ENCODE data around the gene PLEKHO2. TPM values are rescaled to one million over a fixed set of nuclear protein-coding genes. Genes with fewer than 3 reads are reported as not detected.
"Not testable (repeated sequence)": the region's sequence is repeated elsewhere in the genome, so short reads cannot be mapped to it uniquely, and the experiment has no call there.

Gene PLEKHO2
- total RNA-seq, 2 experiments from 2014 or later, result 12.0 to 24.5 TPM

GRCh38 chr15:64798905-64799304 lies 42.8 kb upstream of the PLEKHO2 start:
- H3K36me3 ChIP-seq (ENCODE audit: insufficient read depth, low read length); H2AFZ ChIP-seq (ENCODE audit: low read length); intact Hi-C loops (cut with micrococcal nuclease; ENCODE audit: unreplicated experiment); H3K4me3 ChIP-seq (ENCODE audit: low read depth, low read length, poor library complexity, severe bottlenecking); H3K9me2 ChIP-seq (ENCODE audit: insufficient read depth, low read length); H3K79me2 ChIP-seq (ENCODE audit: insufficient read depth, low read depth, low read length); DNase-seq (ENCODE audit: low spot score); POLR2A ChIA-PET; H3K9me3 ChIP-seq (ENCODE audit: low read length); BruUV-seq (replicated peaks); H3K4me2 ChIP-seq (ENCODE audit: low read length); CTCF ChIA-PET (ENCODE audit: unreplicated experiment); H3K27ac ChIP-seq (ENCODE audit: low read depth, low read length, poor library complexity, severe bottlenecking); H3K4me1 ChIP-seq (ENCODE audit: insufficient read depth, low read length, poor library complexity, severe bottlenecking); H4K20me1 ChIP-seq (ENCODE audit: insufficient read depth, low read length): not testable (repeated sequence)

- no TSS peak for BruUV-seq (replicated peaks)
- Histone ChIP-seq H2AFZ (ENCODE audit: low read length) (no peak overlapping the region), H3K9me3 (ENCODE audit: low read length) (no peaks in the 10 kb centered on the region), H3K36me3 (ENCODE audit: insufficient read depth, low read length) (no peaks in the 10 kb centered on the region), H4K20me1 (ENCODE audit: insufficient read depth, low read length) (no peaks in the 10 kb centered on the region), H3K4me3 (ENCODE audit: low read depth, low read length, poor library complexity, severe bottlenecking) (no peak overlapping the region), H3K9me2 (ENCODE audit: insufficient read depth, low read length) (no peaks in the 10 kb centered on the region), H3K79me2 (ENCODE audit: insufficient read depth, low read depth, low read length) (no peaks in the 10 kb centered on the region), H3K4me2 (ENCODE audit: low read length) (no peak overlapping the region), H3K27ac (ENCODE audit: low read depth, low read length, poor library complexity, severe bottlenecking) (no peak overlapping the region), H3K4me1 (ENCODE audit: insufficient read depth, low read length, poor library complexity, severe bottlenecking) (no peaks in the 10 kb centered on the region)
- POLR2A ChIA-PET, result no interaction called here
- CTCF ChIA-PET (ENCODE audit: unreplicated experiment), result interaction anchor here (0.6 kb wide), 1 partner anchor 11 kb away, joined by 9 read pairs; no protein-coding TSS in a partner anchor
- no peak for TF ChIP-seq EZH2phosphoT487 (IDR thresholded peaks at IDR 0.05; ENCODE audit: borderline replicate concordance, low read depth, low read length)
- no peak for TF ChIP-seq CTCF (conservative IDR thresholded peaks at IDR 0.05; ENCODE audit: low read length)
- no peak for DNase-seq (ENCODE audit: low spot score)
- intact Hi-C loops (cut with micrococcal nuclease; ENCODE audit: unreplicated experiment), result no loop called here
Observed at GRCh38 chr15:64800476-64800875, 41.2 kb upstream of the PLEKHO2 start.

- Histone ChIP-seq H3K79me2 (ENCODE audit: insufficient read depth, low read depth, low read length) (no peaks in the 10 kb centered on the region), H3K4me2 (ENCODE audit: low read length) (no peak overlapping the region), H3K4me1 (ENCODE audit: insufficient read depth, low read length, poor library complexity, severe bottlenecking) (no peaks in the 10 kb centered on the region), H2AFZ (ENCODE audit: low read length) (no peak overlapping the region), H3K9me2 (ENCODE audit: insufficient read depth, low read length) (no peaks in the 10 kb centered on the region), H3K9me3 (ENCODE audit: low read length) (no peaks in the 10 kb centered on the region), H3K36me3 (ENCODE audit: insufficient read depth, low read length) (no peaks in the 10 kb centered on the region), H4K20me1 (ENCODE audit: insufficient read depth, low read length) (no peaks in the 10 kb centered on the region), H3K27ac (ENCODE audit: low read depth, low read length, poor library complexity, severe bottlenecking) (no peak overlapping the region), H3K4me3 (ENCODE audit: low read depth, low read length, poor library complexity, severe bottlenecking) (no peak overlapping the region)
- ChIA-PET CTCF (ENCODE audit: unreplicated experiment) (interaction anchor here (1.2 kb wide), 1 partner anchor 8 kb away, joined by 3 read pairs; no protein-coding TSS in a partner anchor), POLR2A (no interaction called here)
- intact Hi-C loops (cut with micrococcal nuclease; ENCODE audit: unreplicated experiment), result no loop called here
- TF ChIP-seq EZH2phosphoT487 (IDR thresholded peaks at IDR 0.05; ENCODE audit: borderline replicate concordance, low read depth, low read length), result no peak
- TF ChIP-seq CTCF (conservative IDR thresholded peaks at IDR 0.05; ENCODE audit: low read length), result no peak
- no TSS peak for BruUV-seq (replicated peaks)
- DNase-seq (ENCODE audit: low spot score), result no peak
Observed at GRCh38 chr15:64803526-64803925, 38.2 kb upstream of the PLEKHO2 start.
